A549 (cell line): ENCODE data around the gene PLPPR1. TPM values are rescaled to one million over a fixed set of nuclear protein-coding genes. Genes with fewer than 3 reads are reported as not detected.

Source experiments
- ATAC-seq, 2 experiments: fragments of 200-7000 bp in 1 of 2; fragments of >200 bp in 1 of 2; cut with Nextera tagmentation in 1 of 2; cut with Tn5 transposase in 1 of 2; 3 replicates each; pipeline versions ENCODE4 v1.8.0 to v1.9.1; 2018 to 2020; ENCODE audit warnings: mild to moderate bottlenecking in 1 of 2, moderate library complexity in 1 of 2
- CTCF ChIA-PET: fragments of 300-600 bp; sonication (Branson Sonifier 250); formaldehyde crosslinking; extraction: SDS; loops from one replicate; lab custom pipeline; 2021; ENCODE audit warnings: antibody characterized with exemption, inconsistent platforms; lab: Yijun Ruan, JAX
- POLR2A ChIA-PET: fragments of 350-600 bp; formaldehyde crosslinking; extraction: SDS; loops from one replicate; lab custom pipeline; 2021; ENCODE audit warnings: antibody characterized with exemption, inconsistent platforms; lab: Yijun Ruan, JAX
- DNase-seq, 2 experiments: peaks; one replicate each; pipeline versions ENCODE4 v3.0.0 to v3.0.0-alpha.2; 2011 to 2016; ENCODE audit warnings: low read depth in 1 of 2, low spot score in 1 of 2
- FAIRE-seq: peaks from 2 replicates; lab custom pipeline; 2011; peaks lifted over from hg19 to GRCh38; lab: Jason Lieb, UNC
- H3K27ac ChIP-seq, 2 experiments: fragments of >200 bp; sonication (Bioruptor Twin); formaldehyde crosslinking; 3 replicates each; pipeline ENCODE4 v1.5.1; 2016 to 2017
- H3K4me1 ChIP-seq: fragments of >200 bp; sonication (Bioruptor Twin); formaldehyde crosslinking; 3 replicates; pipeline ENCODE4 v1.6.1; 2016
- H3K4me2 ChIP-seq: fragments of >200 bp; sonication (Bioruptor Twin); formaldehyde crosslinking; 3 replicates; pipeline ENCODE4 v1.6.1; 2016
- H3K4me3 ChIP-seq: fragments of >200 bp; sonication (Bioruptor Twin); formaldehyde crosslinking; 3 replicates; pipeline ENCODE4 v1.5.1; 2016
- H3K9me3 ChIP-seq: fragments of >200 bp; sonication (Bioruptor Twin); formaldehyde crosslinking; 3 replicates; pipeline ENCODE4 v1.6.1; 2016
- BHLHE40 ChIP-seq: IDR thresholded peaks from 2 replicates; pipeline ENCODE4 v1.6.1; 2012; ENCODE audit warnings: low read depth, low read length, inconsistent platforms
- CBX2 ChIP-seq: fragments of 200-600 bp; sonication (generic); IDR thresholded peaks from 2 replicates; pipeline ENCODE4 v1.6.1; 2016; ENCODE audit warnings: low read depth, mild to moderate bottlenecking, borderline replicate concordance
- CBX8 ChIP-seq: fragments of 200-600 bp; sonication (generic); IDR thresholded peaks from 2 replicates; pipeline ENCODE4 v1.6.1; 2016
- EP300 ChIP-seq, 2 experiments: fragments of >200 bp; sonication (Bioruptor Twin); formaldehyde crosslinking; IDR thresholded peaks; 2 replicates in 1 of 2; 3 replicates in 1 of 2; pipeline ENCODE4 v1.6.1; 2016 to 2017
- FOSB ChIP-seq: fragments of 250-450 bp; sonication (Bioruptor Pico); IDR thresholded peaks from 2 replicates; pipeline ENCODE4 v1.5.0; 2020; ENCODE audit warnings: mild to moderate bottlenecking, moderate library complexity
- FOSL2 ChIP-seq, 2 experiments: fragments of 450-650 bp in 1 of 2; fragments of >200 bp in 1 of 2; sonication (Bioruptor Twin) in 1 of 2; formaldehyde crosslinking; IDR thresholded peaks; 2 replicates each; pipeline versions ENCODE4 v1.5.0 to v1.6.1; 2016 to 2020; ENCODE audit warnings: mild to moderate bottlenecking in 1 of 2, moderate library complexity in 1 of 2
- FOXS1 ChIP-seq: fragments of 250-450 bp; sonication (Bioruptor Pico); IDR thresholded peaks from 2 replicates; pipeline ENCODE4 v1.5.0; 2020; ENCODE audit warnings: mild to moderate bottlenecking, moderate library complexity
- GATA3 ChIP-seq: IDR thresholded peaks from 2 replicates; pipeline ENCODE4 v1.6.1; 2012; ENCODE audit warnings: borderline replicate concordance
- HEYL ChIP-seq: fragments of 250-450 bp; sonication (Bioruptor Pico); IDR thresholded peaks from 2 replicates; pipeline ENCODE4 v1.8.0; 2021; ENCODE audit warnings: mild to moderate bottlenecking, moderate library complexity
- JUNB ChIP-seq: fragments of >200 bp; sonication (Bioruptor Twin); formaldehyde crosslinking; IDR thresholded peaks from 2 replicates; pipeline ENCODE4 v1.6.1; 2016
- KDM1A ChIP-seq: fragments of 200-600 bp; sonication (generic); IDR thresholded peaks from 2 replicates; pipeline ENCODE4 v1.6.1; 2016; ENCODE audit warnings: low read depth, mild to moderate bottlenecking
- MAFK ChIP-seq: fragments of 450-650 bp; IDR thresholded peaks from 2 replicates; pipeline ENCODE4 v1.6.1; 2014; ENCODE audit not compliant: partially characterized antibody
- MAZ ChIP-seq: fragments of 150-350 bp; IDR thresholded peaks from 2 replicates; pipeline ENCODE4 v1.6.1; 2014; ENCODE audit warnings: antibody characterized with exemption, low read depth, low read length, borderline replicate concordance
- NFE2L2 ChIP-seq: fragments of 150-350 bp; conservative IDR thresholded peaks from 2 replicates; pipeline ENCODE4 v1.6.1; 2014; ENCODE audit warnings: low read length
- NPAS2 ChIP-seq: fragments of 250-450 bp; sonication (Bioruptor Pico); IDR thresholded peaks from 2 replicates; pipeline ENCODE4 v1.8.0; 2022; ENCODE audit warnings: mild to moderate bottlenecking, moderate library complexity, borderline replicate concordance
- NR3C1 ChIP-seq: fragments of >200 bp; sonication (Bioruptor Twin); formaldehyde crosslinking; IDR thresholded peaks from 3 replicates; pipeline ENCODE4 v1.6.1; 2017
- POLR2A ChIP-seq: IDR thresholded peaks from 2 replicates; pipeline ENCODE4 v1.6.1; 2012; ENCODE audit warnings: mild to moderate bottlenecking, low read length
- RFX5 ChIP-seq: fragments of 450-650 bp; IDR thresholded peaks from 2 replicates; pipeline ENCODE4 v1.7.1; 2014; ENCODE audit warnings: antibody characterized with exemption, mild to moderate bottlenecking, moderate library complexity
- RNF2 ChIP-seq: fragments of 200-600 bp; sonication (generic); IDR thresholded peaks from 2 replicates; pipeline ENCODE4 v1.6.1; 2016; ENCODE audit warnings: low read depth, mild to moderate bottlenecking, antibody characterized with exemption, moderate library complexity, borderline replicate concordance
- SREBF2 ChIP-seq: fragments of 450-650 bp; IDR thresholded peaks from 2 replicates; pipeline ENCODE4 v1.6.1; 2014; ENCODE audit warnings: mild to moderate bottlenecking, moderate library complexity
- TP53 ChIP-seq: fragments of 250-450 bp; sonication (Bioruptor Pico); IDR thresholded peaks from 2 replicates; pipeline ENCODE4 v1.5.0; 2021; ENCODE audit warnings: mild to moderate bottlenecking, moderate library complexity
- ZC3H11A ChIP-seq: fragments of 450-650 bp; IDR thresholded peaks from 2 replicates; pipeline ENCODE4 v1.6.1; 2014; ENCODE audit warnings: antibody characterized with exemption, mild to moderate bottlenecking
- ZNF302 ChIP-seq: fragments of 250-450 bp; sonication (Bioruptor Pico); IDR thresholded peaks from 2 replicates; pipeline ENCODE4 v1.9.0; 2021; ENCODE audit warnings: inconsistent platforms, mild to moderate bottlenecking, moderate library complexity
- WGBS: methylation state at CpG from one replicate; pipeline ENCODE4 v1.1.6; 2017; ENCODE audit errors: missing lambda C conversion rate; 5-methylcytosine and 5-hydroxymethylcytosine counted together
- polyA plus RNA-seq, 4 experiments: library from polyadenylated mRNA; depleted of rRNA in 3 of 4; stranded (reverse); fragments of >200 nt; fragmentation: RNase III in 1 of 4; extraction: RNeasy Plus Mini Kit Qiagen cat#74134 plus additional on column Dnase treatment in 1 of 4; gene quantifications; 2 replicates in 3 of 4; 3 replicates in 1 of 4; pipeline ENCODE4 v1.2.3, GENCODE V29; 2011 to 2017
- TF ChIP-seq, protein P1 (sequence below): IDR thresholded peaks from 2 replicates; pipeline ENCODE4 v1.6.1; 2012
- TF ChIP-seq, protein P2 (sequence below): fragments of 150-350 bp; IDR thresholded peaks from 2 replicates; pipeline ENCODE4 v1.6.1; 2014; ENCODE audit warnings: low read depth, mild to moderate bottlenecking, low read length
- TF ChIP-seq, protein P3 (sequence below): fragments of 250-450 bp; sonication (Bioruptor Pico); IDR thresholded peaks from 2 replicates; pipeline ENCODE4 v1.5.0; 2020; ENCODE audit warnings: low read depth, mild to moderate bottlenecking, moderate library complexity
- TF ChIP-seq, protein P4 (sequence below): fragments of 200-600 bp; sonication (generic); IDR thresholded peaks from 2 replicates; pipeline ENCODE4 v1.6.1; 2016; ENCODE audit warnings: antibody characterized with exemption, mild to moderate bottlenecking, moderate library complexity
- TF ChIP-seq, protein P5 (sequence below): fragments of >200 bp; sonication (Bioruptor Twin); formaldehyde crosslinking; IDR thresholded peaks from 3 replicates; pipeline ENCODE4 v1.5.1; 2016

PLPPR1 gene
- polyA plus RNA-seq, 2 of the 4 experiments (the other 2 are of a cell fraction): 0.06 to 1.2 TPM

DNA sequence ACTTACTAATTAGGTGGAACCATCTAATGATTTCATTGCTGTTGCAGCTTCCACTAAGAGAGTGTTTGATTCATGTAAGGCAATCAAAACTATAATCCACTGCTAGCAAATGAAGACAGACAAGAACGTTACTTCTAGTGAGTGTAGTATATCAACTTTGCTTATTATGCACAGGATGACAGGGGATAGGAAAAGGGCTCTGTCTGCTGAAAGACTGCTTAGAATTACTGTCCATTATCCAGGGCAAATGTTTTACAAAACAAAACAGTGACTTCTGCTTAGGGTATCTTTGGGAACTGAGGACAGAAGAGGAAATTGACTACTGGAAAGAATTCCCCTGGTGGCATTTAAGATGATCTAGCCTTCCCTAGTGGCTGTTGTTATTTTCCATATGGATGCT, 40.2 kb downstream of the PLPPR1 start:
- no peak for TF ChIP-seq GATA3
- no peak for TF ChIP-seq FOSL2 (IDR thresholded peaks at IDR 0.05)
- TF ChIP-seq FOSL2 (CRISPR knock-in tag; IDR thresholded peaks at IDR 0.05): no peak
- TF ChIP-seq, protein P1, sequence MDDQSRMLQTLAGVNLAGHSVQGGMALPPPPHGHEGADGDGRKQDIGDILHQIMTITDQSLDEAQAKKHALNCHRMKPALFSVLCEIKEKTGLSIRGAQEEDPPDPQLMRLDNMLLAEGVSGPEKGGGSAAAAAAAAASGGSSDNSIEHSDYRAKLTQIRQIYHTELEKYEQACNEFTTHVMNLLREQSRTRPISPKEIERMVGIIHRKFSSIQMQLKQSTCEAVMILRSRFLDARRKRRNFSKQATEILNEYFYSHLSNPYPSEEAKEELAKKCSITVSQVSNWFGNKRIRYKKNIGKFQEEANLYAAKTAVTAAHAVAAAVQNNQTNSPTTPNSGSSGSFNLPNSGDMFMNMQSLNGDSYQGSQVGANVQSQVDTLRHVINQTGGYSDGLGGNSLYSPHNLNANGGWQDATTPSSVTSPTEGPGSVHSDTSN: no peak
- TF ChIP-seq, protein P2, sequence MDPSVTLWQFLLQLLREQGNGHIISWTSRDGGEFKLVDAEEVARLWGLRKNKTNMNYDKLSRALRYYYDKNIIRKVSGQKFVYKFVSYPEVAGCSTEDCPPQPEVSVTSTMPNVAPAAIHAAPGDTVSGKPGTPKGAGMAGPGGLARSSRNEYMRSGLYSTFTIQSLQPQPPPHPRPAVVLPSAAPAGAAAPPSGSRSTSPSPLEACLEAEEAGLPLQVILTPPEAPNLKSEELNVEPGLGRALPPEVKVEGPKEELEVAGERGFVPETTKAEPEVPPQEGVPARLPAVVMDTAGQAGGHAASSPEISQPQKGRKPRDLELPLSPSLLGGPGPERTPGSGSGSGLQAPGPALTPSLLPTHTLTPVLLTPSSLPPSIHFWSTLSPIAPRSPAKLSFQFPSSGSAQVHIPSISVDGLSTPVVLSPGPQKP: no peak
- no peak for TF ChIP-seq KDM1A
- no peak for TF ChIP-seq ZC3H11A
- no peak for TF ChIP-seq ZNF302 (CRISPR knock-in tag)
- TF ChIP-seq POLR2A: no peak
- TF ChIP-seq, protein P3, sequence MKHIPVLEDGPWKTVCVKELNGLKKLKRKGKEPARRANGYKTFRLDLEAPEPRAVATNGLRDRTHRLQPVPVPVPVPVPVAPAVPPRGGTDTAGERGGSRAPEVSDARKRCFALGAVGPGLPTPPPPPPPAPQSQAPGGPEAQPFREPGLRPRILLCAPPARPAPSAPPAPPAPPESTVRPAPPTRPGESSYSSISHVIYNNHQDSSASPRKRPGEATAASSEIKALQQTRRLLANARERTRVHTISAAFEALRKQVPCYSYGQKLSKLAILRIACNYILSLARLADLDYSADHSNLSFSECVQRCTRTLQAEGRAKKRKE: no peak
- TF ChIP-seq, protein P4, sequence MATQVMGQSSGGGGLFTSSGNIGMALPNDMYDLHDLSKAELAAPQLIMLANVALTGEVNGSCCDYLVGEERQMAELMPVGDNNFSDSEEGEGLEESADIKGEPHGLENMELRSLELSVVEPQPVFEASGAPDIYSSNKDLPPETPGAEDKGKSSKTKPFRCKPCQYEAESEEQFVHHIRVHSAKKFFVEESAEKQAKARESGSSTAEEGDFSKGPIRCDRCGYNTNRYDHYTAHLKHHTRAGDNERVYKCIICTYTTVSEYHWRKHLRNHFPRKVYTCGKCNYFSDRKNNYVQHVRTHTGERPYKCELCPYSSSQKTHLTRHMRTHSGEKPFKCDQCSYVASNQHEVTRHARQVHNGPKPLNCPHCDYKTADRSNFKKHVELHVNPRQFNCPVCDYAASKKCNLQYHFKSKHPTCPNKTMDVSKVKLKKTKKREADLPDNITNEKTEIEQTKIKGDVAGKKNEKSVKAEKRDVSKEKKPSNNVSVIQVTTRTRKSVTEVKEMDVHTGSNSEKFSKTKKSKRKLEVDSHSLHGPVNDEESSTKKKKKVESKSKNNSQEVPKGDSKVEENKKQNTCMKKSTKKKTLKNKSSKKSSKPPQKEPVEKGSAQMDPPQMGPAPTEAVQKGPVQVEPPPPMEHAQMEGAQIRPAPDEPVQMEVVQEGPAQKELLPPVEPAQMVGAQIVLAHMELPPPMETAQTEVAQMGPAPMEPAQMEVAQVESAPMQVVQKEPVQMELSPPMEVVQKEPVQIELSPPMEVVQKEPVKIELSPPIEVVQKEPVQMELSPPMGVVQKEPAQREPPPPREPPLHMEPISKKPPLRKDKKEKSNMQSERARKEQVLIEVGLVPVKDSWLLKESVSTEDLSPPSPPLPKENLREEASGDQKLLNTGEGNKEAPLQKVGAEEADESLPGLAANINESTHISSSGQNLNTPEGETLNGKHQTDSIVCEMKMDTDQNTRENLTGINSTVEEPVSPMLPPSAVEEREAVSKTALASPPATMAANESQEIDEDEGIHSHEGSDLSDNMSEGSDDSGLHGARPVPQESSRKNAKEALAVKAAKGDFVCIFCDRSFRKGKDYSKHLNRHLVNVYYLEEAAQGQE: no peak
- TF ChIP-seq MAZ: no peak
- TF ChIP-seq BHLHE40: no peak
- TF ChIP-seq CBX2: no peak
- TF ChIP-seq MAFK: no peak
- no peak for TF ChIP-seq CBX8
- TF ChIP-seq JUNB: no peak
- no peak overlapping the region for H3K4me2 ChIP-seq
- CTCF ChIA-PET: interaction anchor here (0.6 kb wide), 1 partner anchor 342 kb away, joined by 3 read pairs; no protein-coding TSS in a partner anchor
- no peak overlapping the region for H3K4me3 ChIP-seq
- no peaks in the 10 kb centered on the region for H3K9me3 ChIP-seq
- FAIRE-seq (no peak), ATAC-seq (no peak), DNase-seq (no peak)
- POLR2A ChIA-PET: no interaction called here
- 0% methylated on average over 1 of the region's 1 CpG for WGBS
- H3K27ac ChIP-seq: no peak overlapping the region
- no peaks in the 10 kb centered on the region for H3K4me1 ChIP-seq

DNA sequence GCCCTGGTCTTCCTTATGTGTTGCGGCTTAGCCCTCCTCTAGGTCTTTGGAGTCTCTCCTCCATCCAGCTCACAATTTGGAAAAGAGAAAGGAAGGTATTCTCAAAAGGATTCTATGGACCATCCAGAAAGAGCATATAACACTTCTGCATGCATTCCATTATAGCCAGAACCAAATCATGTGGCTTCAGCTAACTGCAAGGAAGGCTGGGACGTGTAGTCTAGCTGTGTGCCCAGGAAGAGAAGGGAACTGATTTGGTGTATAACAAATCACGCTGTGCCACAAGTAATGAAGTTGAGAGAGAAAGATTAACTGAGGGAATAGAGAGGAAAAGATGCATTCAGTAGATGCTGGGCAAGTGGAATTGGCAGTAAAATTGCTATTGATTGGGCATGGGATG, 43.7 kb downstream of the PLPPR1 start:
- no peak for FAIRE-seq

DNA sequence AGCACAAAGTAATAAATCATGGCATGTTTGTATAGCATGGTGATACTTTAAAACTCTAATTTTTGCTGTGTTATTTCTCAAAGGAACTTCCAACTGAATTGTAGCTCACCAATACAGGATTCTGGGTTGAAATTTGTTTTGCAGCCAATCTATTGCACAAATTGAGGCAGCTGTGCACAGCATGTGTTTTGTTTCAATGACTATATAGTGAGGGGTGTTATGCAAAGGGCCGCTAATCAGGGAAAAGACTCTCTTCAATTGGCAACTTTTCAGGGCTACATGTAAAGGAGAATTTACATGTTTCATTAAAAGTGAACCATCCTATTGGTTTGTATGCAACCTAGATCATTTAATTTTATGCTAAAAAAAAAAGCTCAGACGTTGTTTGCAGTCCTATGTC, 44.6 kb downstream of the PLPPR1 start:
- Histone ChIP-seq H3K27ac (no peak overlapping the region), H3K4me1 (no peaks in the 10 kb centered on the region), H3K9me3 (no peaks in the 10 kb centered on the region), H3K4me2 (no peak overlapping the region), H3K4me3 (no peak overlapping the region)
- no peak for ATAC-seq
- no peak for DNase-seq
- ChIA-PET CTCF (interaction anchor here (0.6 to 0.9 kb wide), 2 partner anchors 9 to 316 kb away, joined by 3 to 4 read pairs; no protein-coding TSS in a partner anchor), POLR2A (no interaction called here)
- FAIRE-seq: no peak
- WGBS: 2% methylated on average over 2 of the region's 2 CpGs
- TF ChIP-seq TP53 (CRISPR knock-in tag) (no peak), FOXS1 (no peak), EP300 (IDR thresholded peaks at IDR 0.05) (no peak), NPAS2 (no peak), KDM1A (no peak), NR3C1 (no peak), FOSB (no peak), RFX5 (no peak), RNF2 (no peak)
- TF ChIP-seq, protein P5, sequence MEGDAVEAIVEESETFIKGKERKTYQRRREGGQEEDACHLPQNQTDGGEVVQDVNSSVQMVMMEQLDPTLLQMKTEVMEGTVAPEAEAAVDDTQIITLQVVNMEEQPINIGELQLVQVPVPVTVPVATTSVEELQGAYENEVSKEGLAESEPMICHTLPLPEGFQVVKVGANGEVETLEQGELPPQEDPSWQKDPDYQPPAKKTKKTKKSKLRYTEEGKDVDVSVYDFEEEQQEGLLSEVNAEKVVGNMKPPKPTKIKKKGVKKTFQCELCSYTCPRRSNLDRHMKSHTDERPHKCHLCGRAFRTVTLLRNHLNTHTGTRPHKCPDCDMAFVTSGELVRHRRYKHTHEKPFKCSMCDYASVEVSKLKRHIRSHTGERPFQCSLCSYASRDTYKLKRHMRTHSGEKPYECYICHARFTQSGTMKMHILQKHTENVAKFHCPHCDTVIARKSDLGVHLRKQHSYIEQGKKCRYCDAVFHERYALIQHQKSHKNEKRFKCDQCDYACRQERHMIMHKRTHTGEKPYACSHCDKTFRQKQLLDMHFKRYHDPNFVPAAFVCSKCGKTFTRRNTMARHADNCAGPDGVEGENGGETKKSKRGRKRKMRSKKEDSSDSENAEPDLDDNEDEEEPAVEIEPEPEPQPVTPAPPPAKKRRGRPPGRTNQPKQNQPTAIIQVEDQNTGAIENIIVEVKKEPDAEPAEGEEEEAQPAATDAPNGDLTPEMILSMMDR: no peak

More for the DNA sequence above, 43.7 kb downstream of the PLPPR1 start:
- POLR2A ChIA-PET: no interaction called here
- H3K9me3 ChIP-seq: no peaks in the 10 kb centered on the region
- TF ChIP-seq NFE2L2: no peak
- no peak for TF ChIP-seq HEYL
- no peak for TF ChIP-seq ZNF302 (CRISPR knock-in tag)
- TF ChIP-seq CBX8: no peak
- TF ChIP-seq FOXS1: no peak
- TF ChIP-seq SREBF2: no peak
- WGBS: 2% methylated on average over 3 of the region's 3 CpGs
- ATAC-seq (no peak), DNase-seq (no peak)
- no peak overlapping the region for H3K4me3 ChIP-seq
- H3K4me1 ChIP-seq: no peaks in the 10 kb centered on the region
- H3K4me2 ChIP-seq: no peak overlapping the region
- H3K27ac ChIP-seq: no peak overlapping the region
- CTCF ChIA-PET: no interaction called here
